Measurements from ENCODE around the gene XPNPEP3. TPM values are rescaled to one million over a fixed set of nuclear protein-coding genes. Genes with fewer than 3 reads are reported as not detected.
"Not testable (repeated sequence)": the region's sequence is repeated elsewhere in the genome, so short reads cannot be mapped to it uniquely, and the experiment has no call there.

Gene XPNPEP3
- total RNA-seq, 2 donors from 2014 or later = 6.9 to 14.3 TPM

DNA sequence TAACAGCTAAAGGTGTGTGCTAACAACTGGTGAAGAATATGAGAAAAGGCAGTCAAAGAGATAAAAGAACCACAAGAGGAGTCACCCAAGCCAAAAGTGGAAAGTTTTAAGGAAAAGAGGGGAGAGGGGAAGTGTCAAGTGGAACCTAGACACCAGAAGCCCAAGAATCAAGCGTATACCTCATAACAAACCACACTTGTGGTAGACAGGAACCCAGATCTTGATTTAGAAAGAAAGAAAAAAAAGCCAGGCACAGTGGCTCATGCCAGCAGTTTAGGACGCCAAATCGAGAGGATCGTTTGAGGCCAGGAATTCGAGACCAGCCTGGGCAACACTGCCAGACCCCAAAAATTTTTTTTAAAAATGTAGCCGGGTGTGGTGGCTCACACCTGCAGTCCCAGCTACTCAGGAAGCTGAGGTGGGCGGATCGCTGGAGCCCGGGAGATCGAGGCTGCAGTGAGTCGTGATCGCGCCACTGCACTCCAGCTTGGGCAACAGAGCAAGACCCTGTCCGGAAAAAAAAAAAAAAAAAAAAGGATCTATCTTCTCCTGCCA lies 38.7 kb upstream of the XPNPEP3 start:
- Histone ChIP-seq H3K27me3 (no peaks in the 10 kb centered on the region), H3K36me3 (replicated peaks in 1 of 2; ENCODE audit: insufficient read depth in 1 of 2, low read depth in 2 of 2) (no peaks in the 10 kb centered on the region), H3K27ac (no peak overlapping the region), H3K9me3 (no peaks in the 10 kb centered on the region), H3K4me1 (peaks cover 22% of the 10 kb centered on the region), H3K4me3 (peak overlapping the region; percentile 30 to 95)
- ATAC-seq = no peak
- intact Hi-C loops (cut with DNase I) = no loop called here
- no peak for TF ChIP-seq POLR2A (IDR thresholded peaks at IDR 0.05)
- no peak for DNase-seq
- WGBS, 2 donors = 37 to 47% methylated on average over 14 of the region's 14 CpGs

DNA sequence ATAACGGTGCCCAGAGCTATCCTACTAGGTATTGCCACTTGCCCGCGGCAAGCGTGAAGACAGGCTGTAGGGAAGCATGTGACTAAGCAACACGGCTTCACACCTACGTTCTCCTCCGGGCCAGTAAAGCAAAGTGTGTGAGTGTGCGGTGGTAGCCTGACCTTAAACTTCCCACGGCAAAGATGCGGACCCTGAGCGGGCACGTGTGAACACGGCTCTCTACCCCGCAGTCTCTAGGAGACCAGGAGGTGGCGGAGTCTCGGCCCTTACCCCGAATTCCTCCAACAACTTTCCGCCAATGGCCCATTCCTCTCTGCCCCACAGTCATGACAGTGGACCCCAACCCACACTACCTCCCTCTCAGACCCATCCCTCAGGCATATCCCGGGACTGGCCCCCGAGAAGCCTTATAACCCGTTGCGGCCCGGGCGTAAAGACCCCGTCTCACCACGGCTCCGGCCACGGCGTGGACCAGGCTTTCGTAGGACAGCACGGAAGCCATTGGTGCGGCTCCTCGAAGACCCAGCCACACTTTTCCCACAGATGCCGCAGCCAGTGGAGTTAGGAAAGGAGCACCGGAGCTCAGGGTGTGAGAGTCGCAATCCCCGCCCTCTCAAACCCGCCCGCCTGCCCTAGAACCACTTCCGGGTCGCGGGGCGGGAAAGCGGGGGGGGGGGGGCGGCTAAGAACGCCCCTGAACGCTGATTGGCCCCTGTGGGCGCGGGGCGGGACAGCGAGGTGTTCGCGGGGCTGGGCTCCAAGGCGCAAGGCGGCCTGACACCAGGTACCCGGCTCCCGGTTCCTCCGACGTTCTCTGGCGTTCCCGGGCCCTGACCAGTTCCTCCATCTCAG lies 38.0 kb upstream of the XPNPEP3 start, which contains the start of gene SLC25A17:
Gene SLC25A17, minus strand, starts transcription at position 600 of the 852 bp plus-strand sequence. Its CDS starts 98 bp downstream, at position 502.
- Histone ChIP-seq H3K4me1 (peaks cover 22% of the 10 kb centered on the region), H3K27ac (peak within 1 kb of the TSS; percentile 28 to 85 (median 66)), H3K9me3 (no peaks in the 10 kb centered on the region), H3K36me3 (replicated peaks in 1 of 2; ENCODE audit: insufficient read depth in 1 of 2, low read depth in 2 of 2) (no peaks in the 10 kb centered on the region), H3K27me3 (no peaks in the 10 kb centered on the region), H3K4me3 (peak within 1 kb of the TSS; percentile 30 to 95)
- 0% methylated on average over 42 to 60 of the region's 61 CpGs for WGBS, 2 donors
- DNase-seq (peak; percentile 91 to 92 (median 91)), ATAC-seq (peak; percentile 96)
- intact Hi-C loops (cut with DNase I) = no loop called here
- TF ChIP-seq, protein P1, sequence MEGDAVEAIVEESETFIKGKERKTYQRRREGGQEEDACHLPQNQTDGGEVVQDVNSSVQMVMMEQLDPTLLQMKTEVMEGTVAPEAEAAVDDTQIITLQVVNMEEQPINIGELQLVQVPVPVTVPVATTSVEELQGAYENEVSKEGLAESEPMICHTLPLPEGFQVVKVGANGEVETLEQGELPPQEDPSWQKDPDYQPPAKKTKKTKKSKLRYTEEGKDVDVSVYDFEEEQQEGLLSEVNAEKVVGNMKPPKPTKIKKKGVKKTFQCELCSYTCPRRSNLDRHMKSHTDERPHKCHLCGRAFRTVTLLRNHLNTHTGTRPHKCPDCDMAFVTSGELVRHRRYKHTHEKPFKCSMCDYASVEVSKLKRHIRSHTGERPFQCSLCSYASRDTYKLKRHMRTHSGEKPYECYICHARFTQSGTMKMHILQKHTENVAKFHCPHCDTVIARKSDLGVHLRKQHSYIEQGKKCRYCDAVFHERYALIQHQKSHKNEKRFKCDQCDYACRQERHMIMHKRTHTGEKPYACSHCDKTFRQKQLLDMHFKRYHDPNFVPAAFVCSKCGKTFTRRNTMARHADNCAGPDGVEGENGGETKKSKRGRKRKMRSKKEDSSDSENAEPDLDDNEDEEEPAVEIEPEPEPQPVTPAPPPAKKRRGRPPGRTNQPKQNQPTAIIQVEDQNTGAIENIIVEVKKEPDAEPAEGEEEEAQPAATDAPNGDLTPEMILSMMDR (IDR thresholded peaks at IDR 0.05) = peak in 6 of 7 experiments; percentile 25 to 60 (median 36)
- TF ChIP-seq POLR2A (IDR thresholded peaks at IDR 0.05) = peak; percentile 18 to 66 (median 57)

- TF ChIP-seq POLR2A (IDR thresholded peaks at IDR 0.05) = no peak
- TF ChIP-seq, protein P1 (IDR thresholded peaks at IDR 0.05) = no peak
- 1 to 7% methylated on average over 4 of the region's 4 CpGs for WGBS, 2 donors
- peak; percentile 24 for ATAC-seq
- no peaks in the 10 kb centered on the region for H3K9me3 ChIP-seq
- H3K36me3 ChIP-seq (replicated peaks in 1 of 2; ENCODE audit: insufficient read depth in 1 of 2, low read depth in 2 of 2) = no peaks in the 10 kb centered on the region
- intact Hi-C loops (cut with DNase I) = no loop called here
- no peaks in the 10 kb centered on the region for H3K27me3 ChIP-seq
- peak overlapping the region in 1 of 2 donors; percentile 95 for H3K4me3 ChIP-seq
- peak overlapping the region; percentile 28 to 85 (median 66) for H3K27ac ChIP-seq
- DNase-seq = no peak
- peaks cover 22% of the 10 kb centered on the region for H3K4me1 ChIP-seq
Measured at GRCh38 chr22:40819599-40820140, 37.3 kb upstream of the XPNPEP3 start.

- H3K4me1 ChIP-seq = peaks cover 9% of the 10 kb centered on the region
Measured at GRCh38 chr22:40823426-40823825, 33.5 kb upstream of the XPNPEP3 start.

GRCh38 chr22:40826292-40826691 lies 30.7 kb upstream of the XPNPEP3 start:
- H3K4me1 ChIP-seq; ATAC-seq; H3K9me3 ChIP-seq; H3K27ac ChIP-seq; intact Hi-C loops (cut with DNase I); H3K27me3 ChIP-seq; DNase-seq; H3K4me3 ChIP-seq: not testable (repeated sequence)
- WGBS, 2 donors = 91 to 100% methylated on average over 1 to 2 of the region's 2 CpGs
- H3K36me3 ChIP-seq (replicated peaks in 1 of 2; ENCODE audit: insufficient read depth in 1 of 2, low read depth in 2 of 2) = peaks cover 9 to 11% of the 10 kb centered on the region in 2 donors

More at GRCh38 chr22:40823426-40823825, 33.5 kb upstream of the XPNPEP3 start:
- WGBS, 2 donors = 45 to 61% methylated on average over 1 of the region's 1 CpG
- no peak for ATAC-seq
- H3K27ac ChIP-seq = no peak overlapping the region
- no peaks in the 10 kb centered on the region for H3K27me3 ChIP-seq
- no peaks in the 10 kb centered on the region for H3K9me3 ChIP-seq
- no peak for DNase-seq
- H3K4me3 ChIP-seq = no peak overlapping the region
- TF ChIP-seq POLR2A (IDR thresholded peaks at IDR 0.05) = no peak
- TF ChIP-seq, protein P1 (IDR thresholded peaks at IDR 0.05) = no peak
- peaks cover 0 to 2% of the 10 kb centered on the region in 2 donors for H3K36me3 ChIP-seq (replicated peaks in 1 of 2; ENCODE audit: insufficient read depth in 1 of 2, low read depth in 2 of 2)
- intact Hi-C loops (cut with DNase I) = no loop called here
